ENCODE results near the gene AP2A2.

AP2A2 gene

DNA sequence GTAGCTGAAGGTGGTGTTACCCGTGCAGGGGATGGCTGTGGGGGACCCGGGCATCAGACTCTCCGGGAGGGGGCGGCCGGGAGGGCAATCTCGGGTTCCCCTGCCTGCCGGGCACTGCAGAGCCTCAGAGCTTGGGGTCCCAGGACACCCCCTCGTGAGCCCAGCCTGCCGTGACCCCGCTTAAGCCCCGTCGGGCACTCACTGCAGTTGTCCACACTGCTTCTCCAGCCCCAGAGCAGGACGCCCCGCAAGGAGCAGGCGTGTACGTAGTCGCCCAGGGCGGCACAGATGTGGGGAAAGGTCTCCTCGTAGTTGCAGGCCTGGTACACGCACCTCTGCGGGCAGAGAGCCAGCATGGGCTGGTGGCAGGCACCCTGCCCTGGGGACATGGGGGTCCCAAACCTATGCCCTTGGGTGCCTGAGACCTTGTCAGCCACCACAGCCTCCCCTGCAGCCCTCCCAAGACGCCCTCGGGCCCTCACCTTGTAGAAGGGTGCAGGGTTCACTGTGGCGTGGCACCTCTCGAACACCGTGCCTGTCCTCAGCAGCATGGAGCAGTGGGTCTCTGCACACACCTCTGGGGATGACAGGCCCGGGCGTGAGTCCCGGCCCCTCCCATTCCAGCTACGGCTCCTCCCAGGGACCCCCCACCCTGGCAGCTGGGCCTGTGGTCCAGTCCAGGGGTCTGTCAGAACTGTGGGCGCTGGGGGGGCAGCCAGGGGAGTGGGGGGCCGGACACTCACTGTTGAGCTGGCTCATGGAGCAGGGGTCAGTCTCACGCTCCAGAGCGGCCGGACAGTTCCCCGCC, 102.0 kb downstream of the AP2A2 start:
- no peak for DNase-seq

- DNase-seq, result no peak
Observed at GRCh38 chr11:1028291-1028540, 102.5 kb downstream of the AP2A2 start.

DNA sequence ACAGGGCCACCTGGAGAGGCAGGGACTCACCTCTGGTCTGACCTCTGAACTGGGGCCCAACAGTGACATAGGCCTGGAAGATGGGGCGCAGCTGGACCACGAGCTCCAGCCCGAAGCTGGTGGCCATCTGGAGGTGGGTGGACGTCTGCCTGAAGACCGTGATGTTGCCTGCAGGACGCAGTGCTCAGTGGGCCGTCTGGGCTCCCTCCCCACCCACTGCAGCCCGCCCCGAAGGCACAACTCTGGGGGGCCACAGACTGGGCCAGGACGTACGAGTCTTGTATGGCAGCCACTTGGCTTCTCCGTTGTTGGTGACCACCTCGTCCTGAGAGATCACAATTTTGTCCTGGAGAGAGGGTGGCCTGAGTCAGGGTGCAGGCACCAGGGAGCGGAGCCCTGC, 102.9 kb downstream of the AP2A2 start:
- no peak for DNase-seq

DNA sequence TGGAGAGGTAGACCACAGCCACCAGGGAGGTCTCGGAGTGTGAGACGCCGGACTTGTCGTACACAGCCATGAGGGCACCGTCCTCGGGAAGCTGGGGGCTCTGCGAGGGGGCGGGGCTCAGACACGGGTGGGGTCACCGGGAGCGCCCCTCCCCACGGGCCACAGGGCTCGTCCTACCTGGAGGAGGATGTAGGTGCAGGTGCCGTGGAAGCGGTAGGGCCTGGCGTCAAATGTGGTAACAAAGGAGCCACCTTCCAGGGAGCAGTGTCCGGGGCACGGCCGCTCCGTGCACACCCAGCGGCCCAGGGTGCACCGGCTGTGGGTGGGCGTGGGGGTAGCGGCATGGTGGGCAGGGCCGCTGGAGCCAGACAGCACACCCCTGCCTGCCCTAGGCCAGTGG, 103.4 kb downstream of the AP2A2 start:
- no peak for DNase-seq

- no peak for DNase-seq
Observed at GRCh38 chr11:1029654-1030053, 104.0 kb downstream of the AP2A2 start.

DNA sequence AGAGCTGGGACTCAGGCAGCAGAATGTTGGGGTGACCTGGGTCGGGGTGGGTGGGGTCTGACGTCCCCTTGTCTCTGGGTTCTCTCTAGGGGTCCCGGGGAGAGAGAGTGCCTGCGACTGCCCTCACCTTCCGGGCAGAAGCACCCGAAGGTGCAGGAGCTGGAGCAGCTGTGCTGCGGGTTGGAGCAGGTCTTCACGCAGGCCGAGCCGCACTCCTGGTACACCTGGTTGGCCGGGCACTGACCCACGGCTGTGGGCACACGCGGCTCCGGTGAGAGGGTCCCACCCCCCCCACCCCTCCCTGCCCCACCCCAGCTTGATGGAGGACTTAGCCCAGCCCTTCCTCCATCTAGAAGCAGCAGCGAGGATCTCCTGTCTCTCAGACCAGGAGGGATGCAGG, 104.4 kb downstream of the AP2A2 start:
- no peak for DNase-seq

DNA sequence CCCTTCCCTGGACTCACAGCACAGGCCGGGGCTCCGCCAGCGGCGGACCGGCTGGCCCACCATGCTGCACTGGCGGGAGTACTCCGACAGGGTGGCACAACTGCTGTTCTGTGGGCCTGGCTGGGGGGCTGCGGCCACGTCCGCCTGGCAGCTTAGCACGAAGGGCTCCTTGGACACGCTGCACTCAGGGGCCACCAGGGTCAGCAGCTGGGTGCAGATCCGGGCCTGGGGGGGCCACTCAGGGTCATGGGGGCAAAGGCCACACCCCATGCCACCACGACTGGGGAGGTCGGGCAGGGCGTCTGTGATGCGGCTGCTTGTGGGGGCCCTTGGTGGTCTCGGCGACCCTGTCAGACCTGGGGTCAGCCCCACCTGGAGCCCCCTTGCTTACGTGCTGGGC, 104.9 kb downstream of the AP2A2 start:
- no peak for DNase-seq

- no peak for DNase-seq
Observed at GRCh38 chr11:1031121-1031899, 105.6 kb downstream of the AP2A2 start.

DNA sequence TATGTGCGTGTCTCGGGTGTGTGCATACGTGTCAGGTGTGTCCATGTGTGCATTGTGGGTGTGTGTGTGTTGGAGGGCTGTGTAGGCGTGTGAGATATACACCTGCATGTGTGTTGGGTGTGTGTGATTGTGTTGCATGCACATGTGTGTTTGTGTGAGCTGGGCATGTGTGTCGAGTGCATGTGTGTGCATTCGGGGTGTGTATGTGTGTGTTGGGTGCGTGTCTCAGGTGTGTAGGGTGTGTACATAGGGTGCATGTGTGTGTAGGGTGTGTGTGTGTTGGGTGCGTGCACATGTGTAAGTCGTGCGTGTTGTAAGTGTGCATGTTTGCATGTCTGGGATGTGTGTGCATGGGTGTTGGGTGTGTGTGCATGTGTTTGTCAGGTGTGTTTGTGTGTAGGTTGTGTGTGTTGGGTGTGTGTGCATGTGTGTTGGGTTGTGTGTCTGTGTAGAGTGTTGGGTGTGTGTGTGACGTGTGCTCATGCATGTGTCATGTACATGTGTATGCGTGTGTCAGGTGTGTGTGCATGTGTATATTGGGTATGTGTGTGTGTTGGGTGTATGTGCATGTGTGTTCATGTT, 106.7 kb downstream of the AP2A2 start:
- no peak for DNase-seq

- DNase-seq, result no peak
Observed at GRCh38 chr11:1033016-1033798, 107.5 kb downstream of the AP2A2 start.

DNA sequence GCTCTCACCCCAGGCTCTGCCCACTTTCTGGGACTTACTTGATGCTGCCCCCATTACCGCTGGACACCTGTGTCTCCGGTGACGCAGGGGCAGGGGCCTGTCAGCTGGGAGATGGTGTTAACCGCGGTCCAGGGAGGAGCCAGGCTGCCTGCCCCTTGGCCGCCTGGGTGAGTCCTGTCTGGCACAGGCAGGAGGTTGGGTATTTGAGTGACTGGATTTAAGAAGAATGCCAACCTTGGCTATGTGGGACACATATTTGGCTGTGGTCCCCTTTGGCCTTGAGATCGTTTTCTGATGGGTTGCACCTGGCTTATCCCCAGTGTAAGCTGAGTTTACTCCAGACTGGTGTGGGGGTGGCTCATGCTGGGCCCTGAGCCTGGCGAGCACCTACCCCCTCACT, 108.3 kb downstream of the AP2A2 start:
- DNase-seq, result no peak

DNA sequence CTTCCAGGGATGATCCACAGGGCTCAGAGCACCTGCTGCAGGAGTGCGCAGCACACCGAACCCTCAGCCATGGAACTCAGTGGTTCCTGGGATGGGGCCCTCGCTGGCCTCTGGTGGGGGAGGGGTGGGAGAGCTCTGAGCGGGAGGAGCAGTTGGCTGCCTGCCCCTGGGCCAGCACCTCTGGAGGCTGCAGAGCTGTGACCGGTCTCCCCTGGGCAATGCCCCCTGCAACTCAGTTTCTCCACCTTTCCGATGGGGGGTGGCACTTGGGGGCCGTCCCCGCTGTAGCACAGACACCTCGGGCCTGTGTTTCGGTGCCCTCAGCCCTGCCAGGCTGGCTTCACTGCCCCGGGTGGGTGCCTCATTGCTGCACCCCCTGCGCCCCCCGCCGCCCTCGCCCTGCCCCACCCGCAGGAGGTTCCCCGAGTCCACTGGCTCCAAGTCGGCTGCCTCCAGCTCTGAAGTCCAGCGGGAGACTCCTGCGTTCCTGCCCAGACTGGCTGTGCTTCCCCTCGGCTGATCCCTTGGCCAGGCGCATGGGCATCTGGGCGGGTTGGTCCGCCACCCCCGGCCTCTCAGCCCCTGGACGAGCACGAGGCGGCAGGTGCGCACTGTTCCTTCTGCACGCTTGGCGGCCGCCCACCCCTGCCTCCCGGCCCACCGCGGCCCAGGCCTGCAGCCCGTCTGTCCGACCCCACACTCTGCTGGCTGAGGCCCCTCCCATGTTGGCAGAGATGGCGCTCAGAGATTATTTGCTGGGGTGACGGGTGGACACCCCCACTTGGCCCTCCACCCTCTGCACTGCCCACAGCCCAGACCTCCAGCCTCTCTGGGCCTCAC, 109.0 kb downstream of the AP2A2 start:
- DNase-seq, result no peak

DNA sequence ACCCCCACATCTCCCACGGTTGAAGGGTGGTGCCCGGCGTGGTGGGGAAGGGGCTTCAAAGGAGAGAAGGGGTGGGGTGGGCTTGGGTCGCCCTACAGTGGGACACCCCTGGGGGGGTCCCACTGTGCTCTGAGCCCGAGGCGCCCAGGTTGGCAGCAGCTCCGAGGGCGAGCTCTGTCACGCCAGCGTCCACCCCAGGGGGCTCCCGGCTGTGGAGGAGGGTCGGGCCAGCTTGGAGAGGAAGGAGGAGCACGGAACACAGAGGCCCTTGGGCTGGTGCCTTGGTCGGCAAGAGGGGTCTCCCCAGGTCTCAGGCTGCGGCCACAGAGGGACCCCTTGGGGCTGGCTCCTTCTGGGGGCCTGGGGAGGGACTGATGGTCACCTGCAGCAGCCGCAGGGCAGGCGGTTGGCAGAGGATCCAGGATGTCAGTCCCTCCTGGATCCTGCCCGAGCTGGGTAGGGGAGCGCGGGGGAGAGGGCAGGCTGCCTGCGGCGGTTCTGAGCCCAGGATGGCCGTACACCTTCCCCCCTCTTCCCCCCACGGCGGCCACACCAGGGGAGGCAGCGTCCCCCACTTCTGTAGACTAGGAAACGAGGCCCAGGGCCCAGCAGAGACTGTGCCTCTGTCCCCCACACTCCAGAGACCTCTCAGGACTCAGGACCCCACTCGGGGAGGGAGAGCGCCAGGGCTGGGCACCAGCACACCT, 110.1 kb downstream of the AP2A2 start:
- no peak for DNase-seq

- DNase-seq, result no peak
Observed at GRCh38 chr11:1036303-1036923, 110.7 kb downstream of the AP2A2 start, which contains the start of gene MUC6. Gene MUC6, minus strand, starts transcription at chr11:1036718. Its CDS starts 63 bp downstream, at chr11:1036655.

- no peak for DNase-seq
Observed at GRCh38 chr11:1036931-1037330, 111.3 kb downstream of the AP2A2 start.

GRCh38 chr11:1037506-1038055, 111.9 kb downstream of the AP2A2 start:
- no peak for DNase-seq

GRCh38 chr11:1038361-1038760, 112.7 kb downstream of the AP2A2 start:
- DNase-seq, result no peak

- DNase-seq, result no peak
Observed at GRCh38 chr11:1038921-1039320, 113.3 kb downstream of the AP2A2 start.

Measured in amygdala (tissue), 56 donors.